GM12865 (cell line): ENCODE results near the gene PTPRM.

Source experiments
- DNase-seq: peaks from one replicate; pipeline ENCODE4 v3.0.0; 2010; ENCODE audit warnings: low read depth
- H3K4me3 ChIP-seq: 2 replicates; pipeline ENCODE4 v1.5.1; 2011; ENCODE audit warnings: mild to moderate bottlenecking, low read depth, low read length, control low read depth
- TF ChIP-seq, protein P1 (sequence below): IDR thresholded peaks from 2 replicates; pipeline ENCODE4 v1.5.1; 2011; ENCODE audit warnings: low read length, control low read depth, low read depth, inconsistent platforms; ENCODE audit not compliant: insufficient read depth; ENCODE audit errors: missing control alignments

PTPRM gene

DNA sequence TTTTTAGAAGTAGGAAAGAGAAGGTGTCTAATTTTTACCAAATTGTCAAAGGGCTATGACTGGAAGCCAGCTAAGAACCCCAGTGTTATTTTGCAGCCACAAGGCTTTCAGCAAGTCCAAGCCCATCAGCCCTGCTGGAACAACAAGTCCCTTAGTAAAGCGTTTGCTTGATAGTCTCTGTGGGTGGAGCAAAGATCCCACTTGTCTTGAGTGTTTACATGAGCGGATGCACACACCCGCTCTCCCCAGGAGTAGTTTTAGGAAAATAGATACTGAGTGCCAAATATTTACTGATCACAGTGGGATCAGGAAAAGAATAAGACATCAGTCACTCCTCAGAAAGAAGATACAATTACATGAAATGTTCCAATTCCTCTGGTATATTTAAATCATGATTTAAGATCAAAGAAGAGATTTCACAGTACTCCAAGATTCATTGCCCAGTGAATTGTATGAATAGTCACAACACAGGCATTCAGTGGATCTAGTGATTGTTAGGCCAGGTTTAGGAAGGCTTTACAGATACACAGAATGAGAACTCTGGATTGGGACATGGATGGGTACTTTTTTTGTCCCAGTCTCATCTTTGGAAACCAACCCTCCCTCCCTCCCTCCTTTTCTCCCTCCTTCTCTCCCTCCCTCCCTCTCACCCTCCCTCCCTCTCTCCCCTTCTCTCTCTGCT, 514.9 kb downstream of the PTPRM start:
- DNase-seq, result no peak
- H3K4me3 ChIP-seq, result no peak overlapping the region
- TF ChIP-seq, protein P1, sequence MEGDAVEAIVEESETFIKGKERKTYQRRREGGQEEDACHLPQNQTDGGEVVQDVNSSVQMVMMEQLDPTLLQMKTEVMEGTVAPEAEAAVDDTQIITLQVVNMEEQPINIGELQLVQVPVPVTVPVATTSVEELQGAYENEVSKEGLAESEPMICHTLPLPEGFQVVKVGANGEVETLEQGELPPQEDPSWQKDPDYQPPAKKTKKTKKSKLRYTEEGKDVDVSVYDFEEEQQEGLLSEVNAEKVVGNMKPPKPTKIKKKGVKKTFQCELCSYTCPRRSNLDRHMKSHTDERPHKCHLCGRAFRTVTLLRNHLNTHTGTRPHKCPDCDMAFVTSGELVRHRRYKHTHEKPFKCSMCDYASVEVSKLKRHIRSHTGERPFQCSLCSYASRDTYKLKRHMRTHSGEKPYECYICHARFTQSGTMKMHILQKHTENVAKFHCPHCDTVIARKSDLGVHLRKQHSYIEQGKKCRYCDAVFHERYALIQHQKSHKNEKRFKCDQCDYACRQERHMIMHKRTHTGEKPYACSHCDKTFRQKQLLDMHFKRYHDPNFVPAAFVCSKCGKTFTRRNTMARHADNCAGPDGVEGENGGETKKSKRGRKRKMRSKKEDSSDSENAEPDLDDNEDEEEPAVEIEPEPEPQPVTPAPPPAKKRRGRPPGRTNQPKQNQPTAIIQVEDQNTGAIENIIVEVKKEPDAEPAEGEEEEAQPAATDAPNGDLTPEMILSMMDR, result no peak

DNA sequence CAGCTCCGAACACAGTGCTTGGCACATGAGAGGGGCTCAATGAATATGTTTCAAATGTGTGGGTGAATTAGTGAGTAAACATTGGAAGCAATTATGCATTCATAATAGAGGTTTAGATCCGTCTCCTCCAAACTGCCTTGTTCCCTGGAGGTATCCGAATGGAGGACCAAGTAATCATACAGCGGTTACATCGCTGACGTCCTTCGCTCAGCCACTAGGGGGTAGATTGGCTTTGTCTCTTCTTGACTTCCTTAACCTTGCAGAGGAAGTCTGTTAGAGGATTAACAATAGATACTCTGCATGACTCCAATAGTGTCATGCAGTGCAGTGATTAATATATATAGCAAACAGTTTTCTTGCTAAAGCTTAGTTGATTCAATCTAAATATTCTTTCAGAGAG, 517.0 kb downstream of the PTPRM start:
- DNase-seq, result peak; percentile 10

DNA sequence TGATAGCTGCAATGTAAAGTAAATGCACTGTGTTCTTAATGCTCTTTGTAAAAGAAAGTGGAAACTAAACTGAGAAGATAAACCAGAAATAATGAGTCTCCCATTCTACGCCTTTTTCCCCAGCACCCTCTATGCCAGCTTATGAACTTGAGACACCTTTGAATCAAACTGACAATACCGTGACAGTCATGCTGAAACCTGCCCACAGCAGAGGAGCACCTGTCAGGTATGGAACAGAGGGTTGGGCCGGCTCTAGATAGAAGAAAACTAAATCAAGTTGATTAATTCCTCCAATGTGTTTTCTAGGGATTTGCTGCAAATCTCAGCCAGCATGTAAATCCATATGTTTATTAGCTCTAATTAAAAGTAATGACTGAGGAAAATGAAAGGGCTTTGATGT, 521.5 kb downstream of the PTPRM start:
- TF ChIP-seq, protein P1, result no peak
- no peak for DNase-seq
- no peak overlapping the region for H3K4me3 ChIP-seq

More for the DNA sequence above, 517.0 kb downstream of the PTPRM start:
- no peak overlapping the region for H3K4me3 ChIP-seq
- TF ChIP-seq, protein P1, result peak; percentile 18

DNA sequence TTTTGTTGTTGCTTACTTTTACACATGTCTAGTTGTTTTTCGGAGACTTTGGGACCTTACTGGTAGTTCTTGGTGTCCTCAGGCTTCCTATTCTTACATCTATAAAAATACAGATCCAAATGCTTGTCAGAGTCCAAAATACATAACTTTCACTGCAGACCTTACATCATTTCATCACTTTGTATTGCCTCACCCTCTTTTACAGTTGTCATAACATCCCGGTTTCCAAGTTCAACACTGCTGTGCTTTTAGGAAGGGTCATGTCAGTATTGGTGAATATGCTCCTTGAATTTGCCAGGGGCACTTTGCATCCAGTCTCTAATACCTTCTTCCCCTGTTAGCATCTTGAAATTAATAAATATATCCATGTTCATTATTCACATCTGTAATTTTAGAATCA, 523.9 kb downstream of the PTPRM start:
- no peak overlapping the region for H3K4me3 ChIP-seq
- DNase-seq, result no peak
- TF ChIP-seq, protein P1, result no peak

DNA sequence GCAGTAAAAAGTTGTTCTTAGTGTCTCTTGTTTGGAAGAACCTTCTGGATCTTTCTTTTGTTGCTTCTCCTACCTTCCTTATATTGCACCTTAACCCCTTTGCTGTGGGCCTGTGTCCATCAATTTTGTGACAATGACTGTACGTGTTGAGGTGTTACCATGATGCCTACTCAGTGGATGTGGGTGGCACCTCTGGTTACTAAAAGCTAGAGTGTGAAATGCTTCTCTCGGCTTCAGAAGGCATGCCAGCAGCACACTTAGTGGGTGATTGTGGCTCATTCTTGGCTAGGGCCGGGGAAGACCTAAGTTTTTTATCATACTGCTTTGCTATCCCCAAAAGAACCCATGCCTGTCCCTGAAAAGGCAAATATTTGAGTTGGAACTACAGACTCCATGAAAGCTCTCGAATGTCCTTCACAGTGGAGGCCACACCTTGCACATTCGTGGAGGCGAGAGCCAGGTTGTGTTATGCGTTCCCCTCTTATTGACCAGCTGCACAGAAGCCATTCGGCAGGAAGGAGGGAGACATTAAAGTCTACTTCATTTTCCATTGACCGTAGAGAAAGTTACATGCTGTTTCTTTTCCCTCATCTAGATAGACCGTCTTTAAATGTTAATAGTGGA, 528.9 kb downstream of the PTPRM start:
- DNase-seq, result no peak
- TF ChIP-seq, protein P1, result no peak
- H3K4me3 ChIP-seq, result no peak overlapping the region

DNA sequence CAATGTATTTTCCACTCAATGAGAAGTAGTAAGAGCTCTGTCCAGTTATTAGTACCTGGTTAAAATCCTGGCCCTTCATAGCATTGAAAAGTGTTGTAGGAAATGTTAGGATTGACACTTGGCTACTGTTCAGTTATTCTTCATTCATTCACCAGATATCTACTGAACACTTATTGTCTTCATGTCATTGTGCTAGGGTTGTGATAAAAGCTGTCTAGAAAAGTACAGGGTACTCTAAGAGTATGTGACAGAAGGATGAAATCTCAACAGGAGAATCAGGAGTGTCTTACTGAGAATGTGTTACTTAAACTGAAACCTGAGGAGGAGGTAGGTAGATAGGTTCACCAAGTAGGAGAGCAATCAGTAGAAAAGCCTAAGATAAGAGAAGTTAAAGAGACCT, 530.3 kb downstream of the PTPRM start:
- DNase-seq, result no peak
- no peak overlapping the region for H3K4me3 ChIP-seq
- TF ChIP-seq, protein P1, result no peak
